Muscle of leg (tissue), 11 donors: ENCODE measurements around the gene MTAP. TPM values are rescaled to one million over a fixed set of nuclear protein-coding genes. Genes with fewer than 3 reads are reported as not detected.

Experiments used
- DNase-seq: peaks from one replicate; pipeline ENCODE4 v3.0.0; 2013
- H3K27ac ChIP-seq: one replicate; pipeline ENCODE4 v1.5.1; 2013; ENCODE audit warnings: mild to moderate bottlenecking, low read length, control low read depth
- H3K27me3 ChIP-seq: one replicate; pipeline ENCODE4 v1.6.1; 2013; ENCODE audit warnings: low read length; ENCODE audit not compliant: control insufficient read depth, insufficient read depth
- H3K36me3 ChIP-seq: one replicate; pipeline ENCODE4 v1.6.1; 2013; ENCODE audit warnings: low read length; ENCODE audit not compliant: control insufficient read depth, insufficient read depth
- H3K4me1 ChIP-seq: one replicate; pipeline ENCODE4 v1.6.1; 2013; ENCODE audit warnings: low read length; ENCODE audit not compliant: control insufficient read depth, insufficient read depth
- H3K4me3 ChIP-seq: one replicate; pipeline ENCODE4 v1.5.1; 2013; ENCODE audit warnings: low read length, control low read depth
- H3K9me3 ChIP-seq: replicated peaks from 2 replicates; pipeline ENCODE4 v1.6.1; 2013; ENCODE audit warnings: low read depth, low read length; ENCODE audit not compliant: control insufficient read depth
- WGBS: methylation state at CpG from one replicate; pipeline ENCODE4 v1.1.5; 2013; ENCODE audit warnings: missing lambda C conversion rate; ENCODE audit not compliant: insufficient coverage; 5-methylcytosine and 5-hydroxymethylcytosine counted together
- polyA plus RNA-seq, 8 donors: library from polyadenylated mRNA; unstranded; fragments of 120-200 nt; gene quantifications; one replicate each; pipeline versions ENCODE4 v1.2.1 to v1.2.3, GENCODE V29; 2013; ENCODE audit warnings: inconsistent platforms in 1 of 8, low replicate concordance in 1 of 8; ENCODE audit not compliant: insufficient read length in 8 of 8, insufficient read depth in 1 of 8
- total RNA-seq: library from RNA; stranded (reverse); fragments of 120-200 nt; gene quantifications from one replicate; pipeline ENCODE4 v1.2.4, GENCODE V29; 2013

The MTAP gene
- total and polyA plus RNA-seq, 9 donors: 16.1 to 27.0 (median 23.0) TPM

DNA sequence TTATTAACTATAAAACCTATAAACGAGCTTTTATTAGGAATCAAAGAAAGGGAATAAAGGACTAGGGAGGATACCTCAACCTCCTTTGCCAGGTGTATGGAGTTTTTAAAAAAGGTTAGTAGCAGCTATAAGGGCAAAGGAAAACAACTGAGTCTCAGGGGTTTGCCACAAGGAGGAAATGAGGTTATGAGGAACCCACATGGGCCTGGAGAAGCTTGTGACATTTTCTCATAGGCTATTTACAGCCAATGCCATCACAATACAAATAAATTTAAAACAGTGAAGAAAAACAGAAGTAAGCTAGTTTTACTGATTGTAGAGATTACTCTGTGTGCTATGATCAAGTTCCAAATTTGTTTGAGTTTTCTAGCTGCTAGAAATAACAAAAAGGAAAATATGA is 99.1 kb downstream of the MTAP start:
- Histone ChIP-seq H3K27ac (no peak overlapping the region), H3K4me1 (no peaks in the 10 kb centered on the region), H3K36me3 (no peaks in the 10 kb centered on the region), H3K9me3 (peaks cover 8% of the 10 kb centered on the region), H3K27me3 (no peaks in the 10 kb centered on the region), H3K4me3 (no peak overlapping the region)
- WGBS: no CpG with 5 or more reads among the region's 1 CpG
- DNase-seq: no peak

DNA sequence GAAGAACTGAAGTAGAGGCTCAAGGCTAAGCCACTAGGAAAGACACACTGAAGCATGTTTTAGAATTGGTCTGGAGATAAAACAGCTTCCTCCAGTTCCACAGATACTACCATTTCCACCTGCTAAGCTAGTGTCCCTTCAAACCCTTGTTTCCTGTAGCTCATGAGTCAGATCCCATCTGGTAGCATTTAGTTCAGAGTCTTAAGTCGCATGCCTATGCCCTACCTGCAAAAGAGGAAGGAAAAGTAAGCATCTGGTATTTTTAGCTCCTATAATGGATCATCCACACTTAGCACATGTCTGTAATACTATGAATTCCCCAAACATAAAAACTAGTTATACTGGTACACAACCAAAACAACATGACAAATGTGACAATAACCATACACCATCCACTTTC is 99.7 kb downstream of the MTAP start:
- Histone ChIP-seq H3K4me3 (no peak overlapping the region), H3K4me1 (no peaks in the 10 kb centered on the region), H3K9me3 (peaks cover 9% of the 10 kb centered on the region), H3K36me3 (no peaks in the 10 kb centered on the region), H3K27ac (no peak overlapping the region), H3K27me3 (no peaks in the 10 kb centered on the region)
- no peak for DNase-seq
- no CpG with 5 or more reads among the region's 1 CpG for WGBS

DNA sequence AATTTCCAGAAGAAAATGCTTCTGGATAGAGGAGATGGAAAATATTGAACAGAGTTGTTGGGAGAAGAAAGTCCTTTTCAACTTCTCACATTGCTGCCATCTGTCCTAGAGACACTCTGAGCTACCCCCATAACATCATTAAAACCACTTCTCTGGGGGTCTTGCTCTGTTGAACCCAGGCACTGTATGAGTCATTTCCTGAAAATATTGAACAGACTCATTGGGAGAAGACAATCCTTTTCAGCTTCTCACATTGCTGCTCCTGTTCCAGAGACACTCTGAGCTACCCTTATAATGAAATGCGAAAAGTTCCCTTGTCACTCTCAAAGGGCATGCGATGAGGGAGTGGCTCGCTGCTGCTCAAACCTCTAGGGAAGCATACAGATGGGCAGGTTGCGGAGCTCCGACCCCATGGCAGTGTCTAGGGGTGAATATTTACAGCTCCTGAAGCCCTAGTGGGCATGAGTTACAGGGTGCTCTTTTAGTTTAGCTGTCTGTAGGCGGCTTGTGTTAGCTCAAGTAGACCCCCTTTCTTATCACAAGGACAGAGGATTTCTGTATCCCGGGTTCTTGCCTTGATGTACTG is 101.0 kb downstream of the MTAP start:
- Histone ChIP-seq H3K27me3 (no peaks in the 10 kb centered on the region), H3K27ac (no peak overlapping the region)

DNA sequence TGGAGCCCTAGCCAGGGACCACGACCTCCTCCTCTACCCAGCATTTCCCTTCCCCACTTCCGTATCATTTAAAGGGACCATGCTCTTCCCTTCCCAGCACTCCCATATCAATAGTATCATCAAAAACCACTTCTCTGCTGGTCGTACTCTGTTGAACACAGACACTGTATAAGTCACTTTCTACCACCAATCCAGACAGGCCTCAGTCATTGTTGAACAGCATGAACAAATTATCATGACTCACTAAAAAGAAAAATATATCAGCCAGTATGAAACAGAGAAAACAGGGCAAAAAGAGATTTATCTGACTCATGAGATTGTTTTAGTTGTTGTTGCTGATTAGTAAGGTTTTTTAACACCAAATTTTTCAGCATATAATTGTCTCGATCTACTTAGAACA is 101.9 kb downstream of the MTAP start:
- Histone ChIP-seq H3K4me3 (no peak overlapping the region), H3K27me3 (no peaks in the 10 kb centered on the region), H3K4me1 (no peaks in the 10 kb centered on the region), H3K36me3 (no peaks in the 10 kb centered on the region), H3K9me3 (peaks cover 12% of the 10 kb centered on the region), H3K27ac (no peak overlapping the region)
- no peak for DNase-seq
- WGBS: 82% methylated on average over 2 of the region's 4 CpGs

More for the DNA sequence above, 101.0 kb downstream of the MTAP start:
- H3K9me3 ChIP-seq: peaks cover 11% of the 10 kb centered on the region
- no peak overlapping the region for H3K4me3 ChIP-seq
- no peaks in the 10 kb centered on the region for H3K4me1 ChIP-seq
- no peak for DNase-seq
- no peaks in the 10 kb centered on the region for H3K36me3 ChIP-seq
- 100% methylated on average over 1 of the region's 7 CpGs for WGBS

DNA sequence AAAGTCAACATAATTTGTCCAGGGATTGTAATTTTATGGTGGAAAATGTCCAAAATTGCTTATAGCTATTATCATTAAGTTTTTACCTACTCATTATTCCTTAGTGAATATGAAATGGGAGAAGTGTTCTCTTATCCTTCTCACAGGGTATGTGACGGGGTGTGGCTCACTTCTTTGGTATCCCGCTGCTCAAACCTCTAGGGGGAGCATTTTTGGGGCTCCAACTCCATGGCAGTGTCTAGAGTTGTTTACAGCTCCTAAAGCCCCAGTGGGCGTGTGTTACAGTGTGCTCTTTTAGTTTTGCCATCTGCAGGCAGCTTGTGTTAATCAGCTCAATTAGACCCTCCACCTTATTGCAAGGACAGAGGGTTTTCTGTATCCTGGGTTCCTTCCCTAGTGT is 102.3 kb downstream of the MTAP start:
- no CpG with 5 or more reads among the region's 3 CpGs for WGBS
- H3K4me3 ChIP-seq: no peak overlapping the region
- H3K4me1 ChIP-seq: no peaks in the 10 kb centered on the region
- no peaks in the 10 kb centered on the region for H3K36me3 ChIP-seq
- peaks cover 15% of the 10 kb centered on the region for H3K9me3 ChIP-seq
- no peaks in the 10 kb centered on the region for H3K27me3 ChIP-seq
- no peak overlapping the region for H3K27ac ChIP-seq
- DNase-seq: no peak

DNA sequence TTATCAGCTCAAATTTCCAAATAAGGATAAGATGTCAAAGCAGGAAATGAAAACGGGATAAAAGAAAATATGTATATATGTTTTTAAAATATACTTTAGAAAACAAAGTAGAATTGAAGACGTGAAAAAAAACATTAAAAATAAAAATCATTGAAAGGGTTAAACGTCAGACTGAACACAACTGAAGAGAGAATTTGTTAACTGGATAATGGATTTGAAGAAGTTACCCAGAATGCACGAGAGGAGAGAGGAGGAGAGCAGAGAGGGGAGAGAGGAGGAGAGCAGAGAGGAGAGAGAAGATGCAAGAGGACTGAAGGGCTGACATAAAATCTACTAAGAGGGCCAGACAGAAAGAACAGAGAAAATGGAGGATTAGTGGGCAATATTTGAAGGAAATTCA is 103.8 kb downstream of the MTAP start:
- Histone ChIP-seq H3K9me3 (peaks cover 17% of the 10 kb centered on the region), H3K27ac (no peak overlapping the region), H3K36me3 (no peaks in the 10 kb centered on the region), H3K4me3 (no peak overlapping the region), H3K27me3 (no peaks in the 10 kb centered on the region), H3K4me1 (no peaks in the 10 kb centered on the region)
- WGBS: 94% methylated on average over 2 of the region's 4 CpGs
- no peak for DNase-seq

DNA sequence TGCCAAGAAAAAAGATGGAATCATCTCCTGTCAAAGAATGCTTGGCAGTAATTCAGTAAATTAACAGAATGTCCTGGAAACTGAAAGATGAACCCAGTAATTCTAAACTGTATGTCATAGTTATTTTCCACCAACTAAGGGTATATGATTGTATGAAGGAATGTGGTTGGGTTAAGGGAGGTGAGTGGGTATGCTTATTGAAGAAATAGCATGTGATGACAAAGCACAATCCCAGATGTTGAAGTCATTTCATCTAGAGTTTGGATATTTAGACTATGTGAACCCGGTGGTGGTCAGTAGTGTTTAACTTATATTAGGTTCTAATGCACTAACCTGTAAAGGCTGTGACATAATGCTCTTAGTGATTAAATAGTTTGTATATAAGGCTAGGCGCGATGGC is 104.4 kb downstream of the MTAP start:
- peaks cover 17% of the 10 kb centered on the region for H3K9me3 ChIP-seq
- no peak overlapping the region for H3K27ac ChIP-seq
- no peak overlapping the region for H3K4me3 ChIP-seq
- H3K27me3 ChIP-seq: no peaks in the 10 kb centered on the region
- H3K36me3 ChIP-seq: no peaks in the 10 kb centered on the region
- no CpG with 5 or more reads among the region's 3 CpGs for WGBS
- DNase-seq: no peak
- no peaks in the 10 kb centered on the region for H3K4me1 ChIP-seq

DNA sequence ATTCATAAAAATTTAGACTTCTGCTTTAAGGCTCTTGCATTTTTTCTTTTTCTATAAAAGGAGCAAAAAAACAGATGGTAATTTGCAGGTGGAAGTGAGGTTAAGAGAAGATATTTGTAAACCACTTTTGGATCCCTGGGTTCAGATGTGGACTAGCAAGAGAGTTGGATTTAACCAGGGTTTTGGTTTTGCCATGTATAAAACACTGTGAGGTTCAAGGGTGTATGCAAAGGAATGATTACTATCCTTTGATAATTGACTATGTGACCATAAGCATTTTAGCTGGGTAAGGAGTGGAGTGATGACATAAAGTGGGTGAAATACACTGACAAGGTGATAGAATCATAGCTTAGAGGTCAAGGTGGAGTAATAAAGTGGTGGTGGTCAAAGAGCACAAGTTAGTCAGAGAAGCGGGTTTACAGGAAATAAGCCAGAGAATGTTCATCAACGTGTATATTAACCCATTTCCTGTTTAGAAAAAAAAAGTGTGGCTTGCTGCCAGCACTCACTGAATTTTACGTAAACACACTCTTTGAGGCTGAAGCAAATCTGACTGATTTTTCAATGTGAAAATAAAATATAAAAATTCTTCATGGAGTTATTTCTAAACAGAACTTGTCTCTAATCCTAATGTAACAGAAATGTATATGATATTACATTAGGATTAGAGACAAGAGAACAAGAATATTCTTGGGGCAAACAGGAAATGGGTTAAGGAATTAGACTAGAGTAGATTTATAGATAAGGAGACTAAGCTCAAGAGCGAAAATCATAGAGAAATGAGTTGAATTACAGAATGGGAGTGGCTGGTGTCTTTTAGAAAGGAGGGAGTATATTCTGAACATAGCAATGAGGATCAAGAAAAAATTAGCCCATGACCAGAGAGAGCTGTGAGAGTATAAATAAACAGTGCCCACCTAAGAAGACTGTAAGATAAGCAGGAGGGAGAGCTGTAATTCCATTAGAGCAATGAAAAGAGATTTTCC is 117.2 kb downstream of the MTAP start:
- Histone ChIP-seq H3K4me1 (no peaks in the 10 kb centered on the region), H3K27ac (no peak overlapping the region), H3K9me3 (peaks cover 7% of the 10 kb centered on the region), H3K27me3 (no peaks in the 10 kb centered on the region), H3K36me3 (no peaks in the 10 kb centered on the region), H3K4me3 (no peak overlapping the region)
- DNase-seq: peak; percentile 18
- WGBS: 50% methylated on average over 1 of the region's 4 CpGs

DNA sequence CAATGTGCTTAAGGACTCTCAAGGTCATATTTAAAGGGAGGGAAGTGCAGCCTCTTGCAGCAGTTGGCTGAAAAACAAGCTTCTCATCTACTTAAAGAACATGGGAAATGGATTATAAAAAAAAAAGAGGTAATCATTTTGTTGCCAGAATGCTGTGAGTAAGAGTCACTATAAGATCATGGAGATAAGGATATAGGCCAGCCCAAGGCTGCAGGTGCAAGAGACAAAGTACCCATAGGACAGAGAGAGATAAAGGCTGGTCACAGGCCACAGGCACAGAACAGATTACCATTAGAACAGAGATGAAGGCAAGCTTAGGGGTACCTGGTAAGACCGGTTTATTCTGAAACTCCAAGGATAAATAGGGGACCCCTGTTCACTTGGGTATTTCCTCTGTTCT is 121.3 kb downstream of the MTAP start:
- Histone ChIP-seq H3K4me1 (no peaks in the 10 kb centered on the region), H3K27ac (no peak overlapping the region), H3K27me3 (no peaks in the 10 kb centered on the region), H3K36me3 (no peaks in the 10 kb centered on the region), H3K4me3 (no peak overlapping the region), H3K9me3 (no peaks in the 10 kb centered on the region)
- no peak for DNase-seq
- WGBS: no CpG with 5 or more reads among the region's 1 CpG

DNA sequence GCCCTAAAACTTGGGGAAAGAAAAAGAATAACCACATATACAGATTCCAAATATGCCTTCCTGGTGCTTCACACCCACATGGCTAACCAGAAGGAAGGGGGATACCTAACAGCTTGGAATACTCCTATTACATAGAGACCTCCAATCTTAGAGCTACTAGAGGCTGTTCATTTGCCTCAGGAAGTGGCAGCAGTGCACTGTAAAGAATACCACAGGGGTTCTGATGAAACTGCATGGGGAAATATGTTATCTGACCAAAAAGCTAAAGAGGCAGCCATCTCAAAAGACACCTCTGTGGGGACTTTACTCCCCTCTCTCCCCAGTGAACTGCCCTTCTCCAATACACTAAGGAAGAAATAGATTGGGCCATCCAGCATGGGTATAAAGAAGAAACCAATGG is 125.3 kb downstream of the MTAP start:
- Histone ChIP-seq H3K36me3 (no peaks in the 10 kb centered on the region), H3K27me3 (no peaks in the 10 kb centered on the region), H3K4me3 (no peak overlapping the region), H3K27ac (no peak overlapping the region), H3K4me1 (no peaks in the 10 kb centered on the region), H3K9me3 (no peaks in the 10 kb centered on the region)
- DNase-seq: no peak
